ENCODE data around the gene AADACL3.

- TF ChIP-seq CTCF (IDR thresholded peaks at IDR 0.05; ENCODE audit: insufficient read depth, low read depth, low read length), result no peak
- TF ChIP-seq EZH2 (IDR thresholded peaks at IDR 0.05; ENCODE audit: insufficient read depth, low read length), result no peak
Measured at GRCh38 chr1:12763479-12763878, 47.6 kb downstream of the AADACL3 start.

Measured in astrocyte (in vitro differentiated cells and primary cell).